ENCODE data around the gene MYO9B.

DNA sequence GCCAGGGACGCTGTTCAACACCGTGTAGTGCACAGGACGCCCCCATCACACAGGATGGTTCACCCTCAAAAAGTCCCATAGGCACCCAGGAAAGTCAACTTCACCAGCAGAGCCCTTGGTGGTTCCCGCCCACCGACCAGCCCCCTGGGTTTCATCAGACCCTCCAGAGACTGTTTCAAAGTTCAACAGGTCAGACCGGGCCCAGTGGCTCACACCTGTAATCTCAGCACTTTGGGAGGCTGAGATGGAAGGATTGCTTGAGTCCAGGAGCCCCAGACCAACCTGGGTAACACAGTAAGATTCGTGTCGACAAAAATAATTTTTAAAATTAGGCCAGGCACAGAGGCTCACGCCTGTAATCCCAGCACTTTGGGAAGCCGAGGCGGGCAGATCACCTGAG is 61.0 kb downstream of the MYO9B start:
- TF ChIP-seq, protein P1, sequence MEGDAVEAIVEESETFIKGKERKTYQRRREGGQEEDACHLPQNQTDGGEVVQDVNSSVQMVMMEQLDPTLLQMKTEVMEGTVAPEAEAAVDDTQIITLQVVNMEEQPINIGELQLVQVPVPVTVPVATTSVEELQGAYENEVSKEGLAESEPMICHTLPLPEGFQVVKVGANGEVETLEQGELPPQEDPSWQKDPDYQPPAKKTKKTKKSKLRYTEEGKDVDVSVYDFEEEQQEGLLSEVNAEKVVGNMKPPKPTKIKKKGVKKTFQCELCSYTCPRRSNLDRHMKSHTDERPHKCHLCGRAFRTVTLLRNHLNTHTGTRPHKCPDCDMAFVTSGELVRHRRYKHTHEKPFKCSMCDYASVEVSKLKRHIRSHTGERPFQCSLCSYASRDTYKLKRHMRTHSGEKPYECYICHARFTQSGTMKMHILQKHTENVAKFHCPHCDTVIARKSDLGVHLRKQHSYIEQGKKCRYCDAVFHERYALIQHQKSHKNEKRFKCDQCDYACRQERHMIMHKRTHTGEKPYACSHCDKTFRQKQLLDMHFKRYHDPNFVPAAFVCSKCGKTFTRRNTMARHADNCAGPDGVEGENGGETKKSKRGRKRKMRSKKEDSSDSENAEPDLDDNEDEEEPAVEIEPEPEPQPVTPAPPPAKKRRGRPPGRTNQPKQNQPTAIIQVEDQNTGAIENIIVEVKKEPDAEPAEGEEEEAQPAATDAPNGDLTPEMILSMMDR (IDR thresholded peaks at IDR 0.05; ENCODE audit: low read depth, low read length, poor library complexity, severe bottlenecking) = no peak
- TF ChIP-seq EZH2phosphoT487 (IDR thresholded peaks at IDR 0.05; ENCODE audit: borderline replicate concordance, low read length) = no peak
